Colon (tissue), 2 donors: Measurements from ENCODE around the gene PGLYRP2.
"Not testable (repeated sequence)": the region's sequence is repeated elsewhere in the genome, so short reads cannot be mapped to it uniquely, and the experiment has no call there.

Source experiments
- FAIRE-seq: peaks from 2 replicates; lab custom pipeline; 2012; peaks lifted over from hg19 to GRCh38; lab: Jason Lieb, UNC
- donor health status: control.
- donor health status: control.

The PGLYRP2 gene

GRCh38 chr19:15479391-15480345, at the start of gene PGLYRP2:
PGLYRP2 (minus strand) TSS chr19:15479501; CDS start chr19:15479371, 130 bp downstream.
- FAIRE-seq, result no peak

- no peak for FAIRE-seq
These were observed 48.4 kb upstream of the PGLYRP2 start for GRCh38 chr19:15527705-15528104.

- no peak for FAIRE-seq
These were observed 47.1 kb upstream of the PGLYRP2 start for GRCh38 chr19:15526408-15526807.

GRCh38 chr19:15525291-15525690, 46.0 kb upstream of the PGLYRP2 start:
- FAIRE-seq, result no peak

GRCh38 chr19:15524781-15525180, 45.5 kb upstream of the PGLYRP2 start:
- FAIRE-seq, result no peak

GRCh38 chr19:15519433-15519976, 40.2 kb upstream of the PGLYRP2 start:
- FAIRE-seq, result no peak

GRCh38 chr19:15517778-15518177, 38.5 kb upstream of the PGLYRP2 start:
- FAIRE-seq, result no peak

- no peak for FAIRE-seq
These were observed 37.1 kb upstream of the PGLYRP2 start for GRCh38 chr19:15516363-15516762.

- not testable (repeated sequence) for FAIRE-seq
These were observed 35.9 kb upstream of the PGLYRP2 start for GRCh38 chr19:15515227-15515625.

- FAIRE-seq, result no peak
These were observed 32.5 kb upstream of the PGLYRP2 start for GRCh38 chr19:15511671-15512424.

GRCh38 chr19:15508035-15508710, 28.9 kb upstream of the PGLYRP2 start, which contains the start of gene CYP4F22:
CYP4F22 (plus strand) TSS chr19:15508525; CDS start chr19:15525337, 16,812 bp downstream.
- no peak for FAIRE-seq

GRCh38 chr19:15507068-15508034, 28.1 kb upstream of the PGLYRP2 start:
- FAIRE-seq, result no peak

- FAIRE-seq, result no peak
These were observed 26.8 kb upstream of the PGLYRP2 start for GRCh38 chr19:15506074-15506571.

GRCh38 chr19:15502264-15502663, 23.0 kb upstream of the PGLYRP2 start:
- FAIRE-seq, result no peak

- no peak for FAIRE-seq
These were observed 22.3 kb upstream of the PGLYRP2 start for GRCh38 chr19:15501596-15501995.

GRCh38 chr19:15498910-15499309, 19.6 kb upstream of the PGLYRP2 start:
- FAIRE-seq, result no peak

- FAIRE-seq, result no peak
These were observed 19.0 kb upstream of the PGLYRP2 start for GRCh38 chr19:15498156-15498858.

- no peak for FAIRE-seq
These were observed 15.8 kb upstream of the PGLYRP2 start for GRCh38 chr19:15495151-15495550.

GRCh38 chr19:15488489-15489226, 9.4 kb upstream of the PGLYRP2 start:
- FAIRE-seq, result no peak
